IPS-18c (cell line): ENCODE measurements around the gene AK9.
"Not testable (repeated sequence)": the region's sequence is repeated elsewhere in the genome, so short reads cannot be mapped to it uniquely, and the experiment has no call there.

Experiments used
- H3K4me3 ChIP-seq: 2 replicates; pipeline ENCODE4 v1.7.0; 2013; ENCODE audit warnings: low read depth, mild to moderate bottlenecking, low read length, moderate library complexity; ENCODE audit not compliant: insufficient read depth
- H3K9me3 ChIP-seq: one replicate; pipeline ENCODE4 v1.6.1; 2013; ENCODE audit warnings: mild to moderate bottlenecking, low read length, moderate library complexity; ENCODE audit not compliant: control insufficient read depth, insufficient read depth

AK9 gene

DNA sequence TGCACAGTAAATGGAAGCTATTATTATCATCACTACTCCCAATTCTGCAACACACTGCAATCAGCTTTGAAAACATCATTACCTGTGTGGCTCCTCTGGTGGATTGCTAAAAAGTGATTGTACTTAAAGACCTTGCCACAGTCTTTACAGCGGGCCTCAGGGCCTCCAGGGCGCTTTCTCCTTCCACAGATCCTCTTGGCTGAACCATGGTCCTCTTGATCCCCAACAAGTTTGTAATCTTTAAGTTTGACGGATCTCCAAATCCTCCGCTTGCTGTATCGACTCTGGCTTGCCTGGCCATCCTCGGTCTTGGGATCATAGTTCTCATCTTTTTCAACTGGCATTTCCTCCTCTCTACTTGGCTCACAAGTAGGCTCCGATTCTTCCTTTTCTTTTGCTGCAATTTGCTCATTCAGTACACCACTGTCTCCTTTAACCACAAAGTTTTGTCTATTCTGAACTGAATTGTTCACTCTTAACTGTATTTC is 210.0 kb downstream of the AK9 start:
- H3K4me3 ChIP-seq, result peak overlapping the region; percentile 26; the same call in 1 of the 2 replicates
- H3K9me3 ChIP-seq, result peaks cover 3% of the 10 kb centered on the region

- Histone ChIP-seq H3K9me3 (no peaks in the 10 kb centered on the region), H3K4me3 (no peak overlapping the region)
Measured at GRCh38 chr6:109478841-109479624, 212.0 kb downstream of the AK9 start.

DNA sequence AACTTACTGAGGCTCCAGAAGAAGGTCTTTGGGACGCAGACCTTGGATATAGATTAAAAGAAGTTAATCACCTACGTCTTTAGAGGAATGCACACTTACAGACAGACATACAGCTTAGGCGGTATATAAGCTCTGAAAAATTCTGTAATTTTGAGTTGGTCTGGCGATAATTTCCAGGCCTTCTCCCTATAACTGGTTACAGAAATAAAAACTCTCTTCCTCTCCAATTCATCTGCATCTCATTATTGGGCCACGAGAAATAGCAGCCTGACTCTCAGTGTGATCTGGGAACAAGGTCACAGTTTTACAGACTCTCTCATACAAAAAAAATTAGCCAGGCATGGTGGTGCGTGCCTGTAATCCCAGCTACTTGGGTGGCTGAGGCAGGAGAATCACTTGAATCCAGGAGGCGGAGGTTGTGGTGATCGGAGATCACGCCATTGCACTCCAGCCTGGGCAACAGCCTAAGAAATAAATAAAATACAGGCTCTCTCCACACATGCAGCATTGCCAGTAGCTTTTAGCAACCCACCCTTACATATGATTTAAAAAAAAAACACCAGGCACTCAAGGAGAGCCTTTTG is 212.7 kb downstream of the AK9 start:
- Histone ChIP-seq H3K9me3 (no peaks in the 10 kb centered on the region), H3K4me3 (peak overlapping the region; percentile 36)

DNA sequence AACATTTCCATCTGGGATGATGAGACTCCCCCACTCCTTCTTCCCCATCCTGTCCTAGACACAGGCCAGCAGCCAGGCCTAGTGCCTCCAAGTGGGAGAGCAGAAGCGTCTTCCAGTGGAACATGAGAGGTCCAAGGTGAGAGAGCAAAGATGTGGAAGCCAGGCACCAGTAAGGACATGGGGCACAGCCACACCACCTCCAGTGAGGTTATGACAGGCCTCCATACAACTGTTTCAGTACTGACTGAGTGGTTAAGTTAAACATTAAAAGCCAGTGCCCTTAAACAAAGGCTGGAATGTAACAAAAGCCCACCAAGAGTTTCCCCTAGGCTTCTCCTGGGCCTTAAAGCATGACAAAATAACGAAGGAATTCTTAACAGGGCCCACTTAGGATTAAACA is 213.3 kb downstream of the AK9 start:
- no peaks in the 10 kb centered on the region for H3K9me3 ChIP-seq
- H3K4me3 ChIP-seq, result 0 out of 2 replicates have a peak overlapping the region, but pooled peaks have one; percentile 6

GRCh38 chr6:109477184-109477583 is 213.8 kb downstream of the AK9 start:
- H3K9me3 ChIP-seq, result no peaks in the 10 kb centered on the region
- no peak overlapping the region for H3K4me3 ChIP-seq

DNA sequence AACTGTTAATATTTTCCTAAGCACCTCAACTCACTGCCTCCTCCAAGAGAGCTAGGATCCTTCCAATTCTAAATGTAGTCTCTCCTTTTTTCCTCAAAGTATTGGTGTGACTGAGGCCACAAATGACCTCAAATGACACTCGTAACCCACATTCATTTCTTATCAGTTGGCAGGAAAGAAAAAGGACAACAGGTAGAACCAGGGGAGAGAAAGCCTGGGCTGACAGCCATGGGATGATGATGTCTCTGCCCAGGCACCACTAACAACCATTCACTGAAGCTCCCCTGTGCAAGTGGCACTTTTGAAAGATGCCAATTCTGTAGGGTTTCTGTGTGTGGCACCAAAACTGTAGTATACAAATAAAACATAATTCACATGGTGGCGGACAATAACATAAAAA is 215.4 kb downstream of the AK9 start:
- Histone ChIP-seq H3K4me3 (no peak overlapping the region), H3K9me3 (no peaks in the 10 kb centered on the region)

DNA sequence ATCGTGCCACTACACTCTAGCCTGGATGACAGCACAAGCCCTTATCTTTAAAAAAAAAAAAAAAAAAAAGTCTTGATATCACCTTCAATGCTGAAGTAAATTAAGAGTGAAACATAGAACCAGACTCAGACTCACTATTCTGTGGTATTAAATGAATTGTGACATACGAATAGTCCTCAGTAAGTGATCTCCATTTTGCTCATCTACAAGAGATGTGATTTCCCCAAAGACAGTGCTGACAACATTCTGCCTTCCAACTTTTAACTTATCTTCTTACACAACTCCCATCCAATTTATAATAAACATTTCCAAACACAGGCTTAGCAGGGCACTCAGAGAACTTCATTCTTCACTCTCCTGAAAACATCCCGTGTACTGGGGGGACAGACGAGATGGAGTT is 216.0 kb downstream of the AK9 start:
- H3K4me3 ChIP-seq, result no peak overlapping the region

DNA sequence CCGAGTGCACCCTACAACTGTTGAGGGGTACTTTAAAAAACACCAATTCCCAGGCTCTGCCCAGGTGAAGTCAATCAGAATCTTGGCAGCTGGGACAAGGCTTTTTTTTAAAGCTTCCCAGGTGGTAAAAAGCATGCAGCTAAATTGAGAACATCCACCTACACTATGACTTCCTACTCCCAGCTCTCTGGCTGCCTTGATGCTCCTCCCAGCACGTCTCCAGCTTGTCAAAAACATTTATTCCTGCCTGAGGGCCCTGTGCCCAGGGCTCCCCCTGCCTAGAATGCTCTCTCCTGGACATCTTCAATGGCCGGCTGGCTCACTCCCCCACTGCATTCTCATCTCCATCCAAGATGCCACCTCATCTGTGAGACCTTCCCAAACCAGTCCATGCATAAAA is 217.9 kb downstream of the AK9 start:
- H3K4me3 ChIP-seq, result no peak overlapping the region
- no peaks in the 10 kb centered on the region for H3K9me3 ChIP-seq

More for the DNA sequence above, 216.0 kb downstream of the AK9 start:
- no peaks in the 10 kb centered on the region for H3K9me3 ChIP-seq

DNA sequence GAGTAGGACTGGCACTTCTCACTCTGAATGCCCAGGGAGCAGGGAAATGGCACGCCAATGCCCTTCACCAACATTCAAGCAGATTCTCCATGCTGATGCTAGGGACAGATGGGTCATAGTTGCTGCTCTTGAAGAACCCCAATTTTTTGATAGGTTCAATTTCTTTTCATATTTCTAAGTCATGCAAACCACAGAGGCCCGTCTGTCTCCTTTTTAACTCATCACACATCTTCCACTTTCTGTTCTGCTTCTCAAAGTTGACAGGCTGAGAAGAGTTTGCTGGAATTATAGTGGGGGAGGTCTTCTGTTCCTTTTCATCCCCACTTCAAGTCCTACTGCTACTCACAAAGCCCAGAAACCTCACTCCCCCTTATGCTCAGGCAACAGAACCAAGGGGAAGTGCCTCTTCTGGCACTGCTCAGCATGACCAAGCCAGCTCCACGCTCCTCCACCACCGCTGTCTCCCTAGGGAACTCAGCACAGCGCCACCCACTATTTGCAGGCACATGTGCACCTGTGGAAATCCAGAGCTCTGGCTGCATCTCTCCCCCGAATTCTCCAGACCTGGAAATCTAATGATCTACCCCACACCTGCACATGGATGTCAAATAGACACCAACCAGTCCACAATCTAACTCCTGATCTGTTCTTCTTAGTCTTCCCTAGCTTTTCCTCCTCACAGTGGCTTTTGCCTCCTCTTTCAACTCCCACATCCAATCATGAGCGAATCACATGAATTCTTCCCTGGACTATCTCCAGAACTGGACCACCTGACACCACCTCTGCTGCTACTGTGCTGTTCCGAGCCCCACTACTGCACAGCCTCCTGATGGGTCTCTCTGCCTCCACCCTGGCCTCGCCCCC is 218.6 kb downstream of the AK9 start:
- Histone ChIP-seq H3K4me3 (no peak overlapping the region), H3K9me3 (no peaks in the 10 kb centered on the region)

- no peak overlapping the region for H3K4me3 ChIP-seq
- H3K9me3 ChIP-seq, result no peaks in the 10 kb centered on the region
Measured at GRCh38 chr6:109471105-109471810, 219.7 kb downstream of the AK9 start.

GRCh38 chr6:109469591-109470189 is 221.3 kb downstream of the AK9 start:
- H3K9me3 ChIP-seq, result no peaks in the 10 kb centered on the region

DNA sequence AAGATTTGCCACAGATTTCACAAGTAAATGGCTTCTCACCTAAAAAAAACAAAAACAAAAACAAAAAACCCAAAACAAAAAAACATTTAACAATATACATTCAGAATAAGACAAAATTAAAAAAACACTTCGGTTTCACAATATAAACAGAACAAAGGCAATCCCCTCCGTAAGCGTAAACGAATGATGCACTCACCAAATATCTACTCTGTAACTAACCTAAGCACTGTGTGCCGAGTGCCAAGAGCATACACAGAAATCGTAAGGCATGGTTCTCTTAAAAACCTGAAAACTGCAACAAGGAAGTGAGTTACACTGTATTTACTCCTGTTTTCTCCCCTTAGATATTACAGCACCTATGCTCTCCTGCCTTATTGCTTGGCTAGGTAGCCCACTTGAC is 223.3 kb downstream of the AK9 start:
- no peaks in the 10 kb centered on the region for H3K9me3 ChIP-seq
- no peak overlapping the region for H3K4me3 ChIP-seq

More at GRCh38 chr6:109469591-109470189, 221.3 kb downstream of the AK9 start:
- H3K4me3 ChIP-seq, result no peak overlapping the region

DNA sequence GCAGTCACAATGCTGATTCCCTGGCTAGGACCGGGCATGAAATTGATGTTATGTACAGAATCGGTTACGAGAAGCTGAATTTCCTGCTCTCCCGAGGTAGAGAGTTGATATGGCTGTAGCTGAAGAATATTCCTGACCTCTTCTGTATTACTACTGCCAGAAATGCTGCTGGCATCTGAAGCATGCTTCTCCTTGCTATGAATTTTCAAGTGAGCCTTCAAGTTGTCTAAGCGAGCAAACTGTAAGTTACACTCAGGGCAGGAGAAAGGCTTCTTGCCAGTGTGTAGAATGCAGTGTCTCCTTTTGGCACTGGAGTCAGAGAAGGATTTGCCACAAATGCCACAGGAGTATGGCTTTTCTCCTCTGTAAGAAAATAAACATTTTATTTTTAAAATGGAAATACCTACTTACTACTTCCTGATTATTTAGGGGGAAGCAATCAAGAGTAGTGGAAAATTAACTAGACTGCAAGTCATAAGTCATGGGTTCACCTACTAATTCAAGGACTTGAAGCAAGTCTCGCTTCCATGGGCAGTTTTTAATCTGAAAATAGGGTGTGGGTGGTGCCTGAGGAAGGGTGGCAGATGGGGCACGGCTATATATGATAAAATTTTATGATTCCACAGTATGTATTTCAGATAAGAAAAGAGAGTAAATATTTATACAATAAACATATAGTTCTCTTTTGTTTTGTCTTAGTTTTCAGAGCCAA is 224.6 kb downstream of the AK9 start:
- Histone ChIP-seq H3K4me3 (no peak overlapping the region), H3K9me3 (no peaks in the 10 kb centered on the region)

DNA sequence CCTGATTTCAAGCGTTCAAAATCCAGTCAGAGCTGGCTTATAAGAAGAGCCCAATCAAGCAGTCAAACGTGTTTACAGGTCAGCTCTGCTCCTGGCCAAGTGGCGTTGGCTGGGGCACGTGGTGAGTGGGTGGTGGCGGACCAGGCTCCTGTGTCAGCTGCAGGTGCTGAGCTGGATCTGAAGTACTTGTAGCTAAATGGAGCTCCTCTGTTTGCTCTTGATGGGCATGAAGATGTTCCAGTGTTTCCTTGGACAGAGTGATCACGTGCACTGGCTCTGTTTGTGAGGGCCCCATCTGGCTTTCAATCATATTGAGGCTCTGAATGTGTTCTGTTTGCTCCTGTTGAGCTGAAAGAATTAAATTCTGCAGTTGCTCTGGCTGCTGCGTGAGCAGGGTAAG is 225.2 kb downstream of the AK9 start:
- Histone ChIP-seq H3K9me3 (no peaks in the 10 kb centered on the region), H3K4me3 (no peak overlapping the region)

GRCh38 chr6:109461733-109462526 is 229.1 kb downstream of the AK9 start:
- Histone ChIP-seq H3K9me3 (no peaks in the 10 kb centered on the region), H3K4me3 (no peak overlapping the region)

GRCh38 chr6:109461205-109461604 is 229.8 kb downstream of the AK9 start:
- H3K9me3 ChIP-seq, H3K4me3 ChIP-seq: not testable (repeated sequence)
